K562 (cell line): ENCODE results near the gene SEMA6B. TPM values are rescaled to one million over a fixed set of nuclear protein-coding genes. Genes with fewer than 3 reads are reported as not detected.

ENCODE experiments used
- BCL6 ChIP-seq: fragments of 250-450 bp; sonication (Bioruptor Pico); IDR thresholded peaks from 2 replicates; pipeline ENCODE4 v1.4.0; 2020
- CBFA2T3 ChIP-seq: fragments of 450-650 bp; IDR thresholded peaks from 2 replicates; pipeline ENCODE4 v1.6.1; 2017
- E2F1 ChIP-seq: sonication (generic); formaldehyde crosslinking; IDR thresholded peaks from 2 replicates; pipeline ENCODE4 v1.8.1; 2023; ENCODE audit warnings: mild to moderate bottlenecking, missing genetic modification reagents, moderate library complexity
- HDAC3 ChIP-seq: fragments of 450-650 bp; IDR thresholded peaks from 2 replicates; pipeline ENCODE4 v1.6.1; 2018; ENCODE audit warnings: borderline replicate concordance, mild to moderate bottlenecking, moderate library complexity; ENCODE audit not compliant: partially characterized antibody
- HEY1 ChIP-seq: fragments of 250-450 bp; sonication (Bioruptor Pico); IDR thresholded peaks from 2 replicates; pipeline ENCODE4 v1.5.0; 2020; ENCODE audit warnings: mild to moderate bottlenecking, moderate library complexity, borderline replicate concordance
- MLX ChIP-seq, 2 experiments: fragments of 450-650 bp in 1 of 2; sonication (generic) in 1 of 2; formaldehyde crosslinking; conservative IDR thresholded peaks; 2 replicates each; pipeline versions ENCODE4 v1.4.0 to v1.8.1; 2020 to 2022; ENCODE audit warnings: mild to moderate bottlenecking in 1 of 2, missing genetic modification reagents in 1 of 2
- PHB2 ChIP-seq: fragments of 450-650 bp; IDR thresholded peaks from 2 replicates; pipeline ENCODE4 v1.6.1; 2017; ENCODE audit warnings: low read depth
- REST ChIP-seq, 2 experiments: fragments of 450-650 bp; formaldehyde crosslinking in 1 of 2; IDR thresholded peaks; 2 replicates each; pipeline versions ENCODE4 v1.4.0 to v1.6.1; 2014 to 2020; ENCODE audit warnings: mild to moderate bottlenecking in 2 of 2, borderline replicate concordance in 1 of 2, low read depth in 1 of 2
- SMARCA5 ChIP-seq: fragments of 450-650 bp; IDR thresholded peaks from 2 replicates; pipeline ENCODE4 v1.6.1; 2016
- SUPT5H ChIP-seq: fragments of 450-650 bp; IDR thresholded peaks from 2 replicates; pipeline ENCODE4 v1.6.1; 2016
- TFAP4 ChIP-seq: sonication (generic); formaldehyde crosslinking; IDR thresholded peaks from 2 replicates; pipeline ENCODE4 v1.8.0; 2022; ENCODE audit warnings: missing genetic modification reagents, mild to moderate bottlenecking, moderate library complexity, borderline replicate concordance
- ZBTB8A ChIP-seq: fragments of 450-650 bp; IDR thresholded peaks from 2 replicates; pipeline ENCODE4 v1.6.1; 2018; ENCODE audit warnings: mild to moderate bottlenecking, moderate library complexity; ENCODE audit not compliant: partially characterized antibody
- ZFP36 ChIP-seq: fragments of 150-350 bp; IDR thresholded peaks from 2 replicates; pipeline ENCODE4 v1.6.1; 2018; ENCODE audit warnings: low read length, low read depth; ENCODE audit not compliant: partially characterized antibody
- ZNF232 ChIP-seq: sonication (generic); formaldehyde crosslinking; IDR thresholded peaks from 2 replicates; pipeline ENCODE4 v1.8.0; 2022; ENCODE audit warnings: mild to moderate bottlenecking, missing genetic modification reagents
- polyA plus RNA-seq, 8 experiments: library from polyadenylated mRNA; depleted of rRNA in 4 of 8; stranded (reverse) in 5 of 8; unstranded in 3 of 8; fragments of >200 nt; fragmentation: Nextera tagmentation in 2 of 8; fragmentation: Illumina TruSeq in 1 of 8; extraction: Ambion mirVana in 2 of 8; extraction: Trizol in 1 of 8; gene quantifications; 2 replicates each; pipeline versions ENCODE4 v1.2.1 to v1.2.3, GENCODE V29; 2011 to 2014; ENCODE audit warnings: inconsistent platforms in 1 of 8, missing spikeins in 1 of 8
- total RNA-seq, 7 experiments: library from RNA; depleted of rRNA in 6 of 7; stranded (reverse); fragments of >200 nt in 6 of 7; fragmentation: Illumina TruSeq in 2 of 7; extraction: Trizol in 2 of 7; gene quantifications; 2 replicates each; pipeline versions ENCODE4 v1.2.1 to v1.2.3, GENCODE V29; 2011 to 2021; ENCODE audit warnings: low replicate concordance in 1 of 7
- TF ChIP-seq, protein P1 (sequence below): fragments of 250-450 bp; sonication (Bioruptor Pico); IDR thresholded peaks from 2 replicates; pipeline ENCODE4 v1.5.0; 2020; ENCODE audit warnings: mild to moderate bottlenecking

The SEMA6B gene
- total and polyA plus RNA-seq, 9 of the 15 experiments (the other 6 are each of a cell fraction or from before 2014, with no cell fraction given): 0.65 to 4.6 (median 2.5) TPM; not detected in 2

GRCh38 chr19:4524808-4525562 is 34.5 kb downstream of the SEMA6B start (continued):
- peak; percentile 29; the same call in 1 of the 2 replicates for TF ChIP-seq REST (IDR thresholded peaks at IDR 0.05; ENCODE audit: borderline replicate concordance)
- TF ChIP-seq REST (CRISPR knock-in tag; IDR thresholded peaks at IDR 0.05; ENCODE audit: low read depth): no peak
- no peak for TF ChIP-seq ZNF232 (CRISPR knock-in tag)
- TF ChIP-seq ZFP36: peak; percentile 89
- TF ChIP-seq TFAP4 (CRISPR knock-in tag): peak; percentile 47; the same call in 1 of the 2 replicates
- TF ChIP-seq HEY1 (CRISPR knock-in tag): no peak
- TF ChIP-seq E2F1: no peak
- no peak for TF ChIP-seq SMARCA5
- no peak for TF ChIP-seq PHB2
- no peak for TF ChIP-seq SUPT5H
- no peak for TF ChIP-seq HDAC3
- no peak for TF ChIP-seq CBFA2T3
- no peak for TF ChIP-seq MLX (CRISPR knock-in tag; conservative IDR thresholded peaks at IDR 0.05)
- TF ChIP-seq, protein P1, sequence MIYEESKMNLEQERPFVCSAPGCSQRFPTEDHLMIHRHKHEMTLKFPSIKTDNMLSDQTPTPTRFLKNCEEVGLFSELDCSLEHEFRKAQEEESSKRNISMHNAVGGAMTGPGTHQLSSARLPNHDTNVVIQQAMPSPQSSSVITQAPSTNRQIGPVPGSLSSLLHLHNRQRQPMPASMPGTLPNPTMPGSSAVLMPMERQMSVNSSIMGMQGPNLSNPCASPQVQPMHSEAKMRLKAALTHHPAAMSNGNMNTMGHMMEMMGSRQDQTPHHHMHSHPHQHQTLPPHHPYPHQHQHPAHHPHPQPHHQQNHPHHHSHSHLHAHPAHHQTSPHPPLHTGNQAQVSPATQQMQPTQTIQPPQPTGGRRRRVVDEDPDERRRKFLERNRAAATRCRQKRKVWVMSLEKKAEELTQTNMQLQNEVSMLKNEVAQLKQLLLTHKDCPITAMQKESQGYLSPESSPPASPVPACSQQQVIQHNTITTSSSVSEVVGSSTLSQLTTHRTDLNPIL (CRISPR knock-in tag): no peak
- no peak for TF ChIP-seq ZBTB8A
- TF ChIP-seq BCL6 (CRISPR knock-in tag): no peak
